ENCODE data around the gene AMACR.

DNA sequence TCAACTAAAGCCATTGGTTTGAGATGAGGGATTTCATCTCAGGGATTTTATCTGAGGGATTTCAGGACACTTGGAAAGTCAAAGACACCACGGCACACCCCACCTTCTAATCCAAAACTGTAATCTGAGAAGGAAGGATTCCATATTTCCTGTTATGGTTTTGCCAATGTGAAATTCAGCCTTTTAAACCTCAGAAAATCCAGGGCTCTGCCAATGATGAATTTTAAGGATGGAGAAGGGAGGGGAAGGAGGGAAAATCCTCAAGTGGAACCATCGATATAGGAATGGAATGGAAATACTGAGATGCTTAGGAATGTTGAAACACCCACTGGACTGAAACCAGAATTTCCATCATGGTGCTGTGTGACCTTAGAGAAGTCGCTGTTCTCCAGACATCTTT, 29.9 kb upstream of the AMACR start:
- TF ChIP-seq, protein P1, sequence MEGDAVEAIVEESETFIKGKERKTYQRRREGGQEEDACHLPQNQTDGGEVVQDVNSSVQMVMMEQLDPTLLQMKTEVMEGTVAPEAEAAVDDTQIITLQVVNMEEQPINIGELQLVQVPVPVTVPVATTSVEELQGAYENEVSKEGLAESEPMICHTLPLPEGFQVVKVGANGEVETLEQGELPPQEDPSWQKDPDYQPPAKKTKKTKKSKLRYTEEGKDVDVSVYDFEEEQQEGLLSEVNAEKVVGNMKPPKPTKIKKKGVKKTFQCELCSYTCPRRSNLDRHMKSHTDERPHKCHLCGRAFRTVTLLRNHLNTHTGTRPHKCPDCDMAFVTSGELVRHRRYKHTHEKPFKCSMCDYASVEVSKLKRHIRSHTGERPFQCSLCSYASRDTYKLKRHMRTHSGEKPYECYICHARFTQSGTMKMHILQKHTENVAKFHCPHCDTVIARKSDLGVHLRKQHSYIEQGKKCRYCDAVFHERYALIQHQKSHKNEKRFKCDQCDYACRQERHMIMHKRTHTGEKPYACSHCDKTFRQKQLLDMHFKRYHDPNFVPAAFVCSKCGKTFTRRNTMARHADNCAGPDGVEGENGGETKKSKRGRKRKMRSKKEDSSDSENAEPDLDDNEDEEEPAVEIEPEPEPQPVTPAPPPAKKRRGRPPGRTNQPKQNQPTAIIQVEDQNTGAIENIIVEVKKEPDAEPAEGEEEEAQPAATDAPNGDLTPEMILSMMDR (IDR thresholded peaks at IDR 0.05), result no peak
- TF ChIP-seq POLR2A (IDR thresholded peaks at IDR 0.05), result no peak
